ENCODE results near the gene KLRF1. TPM values are rescaled to one million over a fixed set of nuclear protein-coding genes. Genes with fewer than 3 reads are reported as not detected.

The KLRF1 gene
- total RNA-seq, 6 experiments from 2014 or later: not detected

DNA sequence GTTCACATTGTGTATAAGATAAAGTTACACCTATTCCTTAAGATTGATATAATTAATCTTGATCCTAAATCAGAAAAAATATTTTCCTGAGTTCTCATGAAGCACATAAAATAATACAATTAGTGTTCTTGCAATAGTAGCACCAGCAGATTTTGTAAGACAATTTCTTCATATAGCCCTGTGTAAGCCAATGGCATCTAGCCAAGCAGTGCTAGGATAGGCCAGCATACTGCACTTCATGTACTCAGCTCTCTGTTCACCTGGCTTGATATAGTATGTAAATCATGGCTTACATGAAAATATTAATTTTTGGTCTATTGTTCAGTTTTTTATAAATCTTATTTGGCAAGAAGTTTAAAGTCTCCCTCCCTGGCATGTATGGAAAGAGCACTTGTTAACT is 55.9 kb downstream of the KLRF1 start:
- no peaks in the 10 kb centered on the region for H3K36me3 Mint-ChIP-seq (ENCODE audit: low read depth)

DNA sequence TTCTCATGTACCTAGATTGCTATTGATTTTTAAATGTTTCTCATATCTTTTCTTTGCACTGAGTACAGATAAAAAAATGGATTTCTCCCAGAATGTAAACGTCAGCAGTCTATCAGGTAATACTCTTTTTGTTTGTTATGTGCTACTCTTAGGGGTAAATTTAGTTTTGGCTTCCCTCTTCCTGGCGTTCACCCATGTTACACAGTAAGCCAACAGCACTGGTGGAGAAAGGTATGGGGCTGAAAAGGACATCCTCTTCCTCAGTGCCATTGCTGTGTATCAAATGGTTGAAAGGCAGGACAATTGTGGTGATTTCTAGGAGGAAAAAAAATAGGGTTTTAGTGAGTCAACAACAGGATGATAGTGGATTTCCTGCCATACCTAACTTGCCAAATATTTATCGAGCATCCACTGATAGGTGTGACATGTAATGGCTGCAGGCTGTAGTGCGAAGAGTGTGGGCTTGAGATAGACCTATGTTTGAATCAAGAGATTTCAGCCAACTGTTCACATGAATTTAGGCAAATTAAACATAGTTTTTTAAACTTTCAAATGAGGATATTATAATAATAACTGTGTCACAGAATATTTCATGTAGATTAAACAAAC is 61.5 kb downstream of the KLRF1 start:
- no peaks in the 10 kb centered on the region for H3K36me3 Mint-ChIP-seq (ENCODE audit: low read depth)
- no peak for DNase-seq
- no peak overlapping the region for H3K27ac Mint-ChIP-seq
- H3K4me3 Mint-ChIP-seq: no peak overlapping the region
- peaks cover 2% of the 10 kb centered on the region; the same call in 1 of the 2 replicates for H3K27me3 Mint-ChIP-seq (ENCODE audit: insufficient read depth)
- H3K9me3 Mint-ChIP-seq: no peaks in the 10 kb centered on the region
- TF ChIP-seq, protein P1, sequence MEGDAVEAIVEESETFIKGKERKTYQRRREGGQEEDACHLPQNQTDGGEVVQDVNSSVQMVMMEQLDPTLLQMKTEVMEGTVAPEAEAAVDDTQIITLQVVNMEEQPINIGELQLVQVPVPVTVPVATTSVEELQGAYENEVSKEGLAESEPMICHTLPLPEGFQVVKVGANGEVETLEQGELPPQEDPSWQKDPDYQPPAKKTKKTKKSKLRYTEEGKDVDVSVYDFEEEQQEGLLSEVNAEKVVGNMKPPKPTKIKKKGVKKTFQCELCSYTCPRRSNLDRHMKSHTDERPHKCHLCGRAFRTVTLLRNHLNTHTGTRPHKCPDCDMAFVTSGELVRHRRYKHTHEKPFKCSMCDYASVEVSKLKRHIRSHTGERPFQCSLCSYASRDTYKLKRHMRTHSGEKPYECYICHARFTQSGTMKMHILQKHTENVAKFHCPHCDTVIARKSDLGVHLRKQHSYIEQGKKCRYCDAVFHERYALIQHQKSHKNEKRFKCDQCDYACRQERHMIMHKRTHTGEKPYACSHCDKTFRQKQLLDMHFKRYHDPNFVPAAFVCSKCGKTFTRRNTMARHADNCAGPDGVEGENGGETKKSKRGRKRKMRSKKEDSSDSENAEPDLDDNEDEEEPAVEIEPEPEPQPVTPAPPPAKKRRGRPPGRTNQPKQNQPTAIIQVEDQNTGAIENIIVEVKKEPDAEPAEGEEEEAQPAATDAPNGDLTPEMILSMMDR (IDR thresholded peaks at IDR 0.05): no peak
- H3K4me1 Mint-ChIP-seq (ENCODE audit: low read depth): no peaks in the 10 kb centered on the region

More for the DNA sequence above, 55.9 kb downstream of the KLRF1 start:
- no peaks in the 10 kb centered on the region for H3K4me1 Mint-ChIP-seq (ENCODE audit: low read depth)
- DNase-seq: no peak
- peaks cover 6% of the 10 kb centered on the region for H3K27me3 Mint-ChIP-seq (ENCODE audit: insufficient read depth)
- TF ChIP-seq, protein P1 (IDR thresholded peaks at IDR 0.05): no peak
- H3K27ac Mint-ChIP-seq: no peak overlapping the region
- no peaks in the 10 kb centered on the region for H3K9me3 Mint-ChIP-seq
- H3K4me3 Mint-ChIP-seq: no peak overlapping the region

Other genes with a start within 250 kb of the KLRF1 start
- not detected for gene KLRB1, start 219.6 kb upstream of the KLRF1 start, total RNA-seq (2021; fragmentation: NEBNext Ultra II Directional; extraction: Animal tissue kit (Norgen Biotek cat#: 25700))
- 1 to 10 TPM; 1.1 to 1.9 (median 1.5) TPM for gene CLEC2D, start 157.8 kb upstream of the KLRF1 start, total RNA-seq (2021; fragmentation: NEBNext Ultra II Directional; extraction: Animal tissue kit (Norgen Biotek cat#: 25700))
- gene CLECL1, start 94.4 kb upstream of the KLRF1 start, total RNA-seq (2021; fragmentation: NEBNext Ultra II Directional; extraction: Animal tissue kit (Norgen Biotek cat#: 25700)): not detected
- not detected for gene CD69, start 66.6 kb upstream of the KLRF1 start, total RNA-seq (2021; fragmentation: NEBNext Ultra II Directional; extraction: Animal tissue kit (Norgen Biotek cat#: 25700))
- gene CLEC2B, start 41.9 kb downstream of the KLRF1 start, total RNA-seq (2021; fragmentation: NEBNext Ultra II Directional; extraction: Animal tissue kit (Norgen Biotek cat#: 25700)): not detected
- gene KLRF2, start 54.0 kb downstream of the KLRF1 start, total RNA-seq (2021; fragmentation: NEBNext Ultra II Directional; extraction: Animal tissue kit (Norgen Biotek cat#: 25700)): not detected
- not detected for gene CLEC2A, start 104.9 kb downstream of the KLRF1 start, total RNA-seq (2021; fragmentation: NEBNext Ultra II Directional; extraction: Animal tissue kit (Norgen Biotek cat#: 25700))
- gene CLEC12A, start 143.9 kb downstream of the KLRF1 start, total RNA-seq (2021; fragmentation: NEBNext Ultra II Directional; extraction: Animal tissue kit (Norgen Biotek cat#: 25700)): not detected
- not detected for gene CLEC1B, start 171.6 kb downstream of the KLRF1 start, total RNA-seq (2021; fragmentation: NEBNext Ultra II Directional; extraction: Animal tissue kit (Norgen Biotek cat#: 25700))
- gene CLEC12B, start 183.1 kb downstream of the KLRF1 start, total RNA-seq (2021; fragmentation: NEBNext Ultra II Directional; extraction: Animal tissue kit (Norgen Biotek cat#: 25700)): under 1 TPM; 0.24 to 0.40 (median 0.36) TPM
- gene CLEC9A, start 203.2 kb downstream of the KLRF1 start, total RNA-seq (2021; fragmentation: NEBNext Ultra II Directional; extraction: Animal tissue kit (Norgen Biotek cat#: 25700)): not detected

Measured in HFFc6 (cell line).